H7 (cell line): ENCODE data around the gene S1PR3. TPM values are rescaled to one million over a fixed set of nuclear protein-coding genes. Genes with fewer than 3 reads are reported as not detected.

Source experiments
- DNase-seq: peaks from one replicate; pipeline ENCODE4 v3.0.0; 2012
- H3K27me3 ChIP-seq: 2 replicates; pipeline ENCODE4 v1.6.0; 2011; ENCODE audit warnings: mild to moderate bottlenecking, low read length; ENCODE audit not compliant: control insufficient read depth, insufficient read depth
- H3K36me3 ChIP-seq: replicated peaks from 2 replicates; pipeline ENCODE4 v1.5.1; 2011; ENCODE audit warnings: low read length; ENCODE audit not compliant: control insufficient read depth, insufficient read depth
- H3K4me3 ChIP-seq: 2 replicates; pipeline ENCODE4 v1.5.1; 2011; ENCODE audit warnings: low read depth, mild to moderate bottlenecking, control low read depth, low read length, moderate library complexity; ENCODE audit not compliant: insufficient read depth
- total RNA-seq: library from RNA; depleted of rRNA; stranded (reverse); fragments of >200 nt; shearing (Covaris generic); gene quantifications from 2 replicates; pipeline ENCODE4 v1.2.3, GENCODE V29; 2014

The S1PR3 gene
- total RNA-seq, 1 experiment from 2014 or later = 25.0 TPM

- Histone ChIP-seq H3K4me3 (no peak overlapping the region), H3K36me3 (no peaks in the 10 kb centered on the region), H3K27me3 (no peaks in the 10 kb centered on the region)
- DNase-seq = no peak
Observed at GRCh38 chr9:89021154-89021803, 30.0 kb downstream of the S1PR3 start.

DNA sequence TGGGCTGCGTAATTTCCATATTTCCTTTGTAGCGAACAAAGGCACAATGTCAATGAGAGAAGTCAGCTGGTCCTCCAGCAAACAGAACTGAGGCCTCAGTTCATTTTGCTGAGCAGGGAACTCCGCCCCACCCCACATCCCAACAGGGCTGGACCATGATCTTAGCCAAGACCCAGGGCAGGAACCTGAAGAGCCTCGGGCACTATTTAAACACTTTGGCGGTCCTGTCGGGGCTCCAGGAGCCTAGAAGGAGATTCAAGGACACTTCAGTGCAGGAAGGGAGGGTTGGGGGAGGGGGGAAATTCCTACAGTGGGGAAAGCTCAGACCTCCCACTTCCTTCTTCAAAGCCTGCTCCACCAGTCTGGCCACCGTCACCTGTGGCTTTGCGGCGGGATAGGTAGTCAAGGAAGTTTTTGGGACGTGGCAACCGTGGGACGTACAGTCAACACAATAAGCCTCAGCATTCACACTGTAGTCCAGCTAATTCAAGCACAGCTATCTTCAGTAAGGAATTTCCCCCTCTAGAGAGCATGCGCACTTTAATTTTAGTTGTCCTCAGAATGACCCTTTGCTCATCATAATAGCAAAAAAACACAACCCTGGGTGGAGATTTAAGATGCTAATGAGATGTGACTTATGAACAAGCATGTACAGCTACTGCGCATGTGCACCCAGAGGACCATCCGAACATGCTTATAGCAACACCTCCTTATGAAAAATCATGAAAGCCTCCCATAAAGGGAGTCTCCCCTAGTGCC lies 30.9 kb downstream of the S1PR3 start:
- no peak for DNase-seq
- Histone ChIP-seq H3K4me3 (no peak overlapping the region), H3K27me3 (no peaks in the 10 kb centered on the region), H3K36me3 (no peaks in the 10 kb centered on the region)

- H3K27me3 ChIP-seq = no peaks in the 10 kb centered on the region
- DNase-seq = no peak
- no peaks in the 10 kb centered on the region for H3K36me3 ChIP-seq
- no peak overlapping the region for H3K4me3 ChIP-seq
Observed at GRCh38 chr9:89022902-89023301, 31.6 kb downstream of the S1PR3 start.

- H3K4me3 ChIP-seq = no peak overlapping the region
- DNase-seq = no peak
- no peaks in the 10 kb centered on the region for H3K36me3 ChIP-seq
- H3K27me3 ChIP-seq = no peaks in the 10 kb centered on the region
Observed at GRCh38 chr9:89023740-89024139, 32.5 kb downstream of the S1PR3 start.

GRCh38 chr9:89024727-89025126 lies 33.5 kb downstream of the S1PR3 start:
- no peak overlapping the region for H3K4me3 ChIP-seq
- H3K36me3 ChIP-seq = no peaks in the 10 kb centered on the region
- no peak for DNase-seq
- H3K27me3 ChIP-seq = no peaks in the 10 kb centered on the region

GRCh38 chr9:89025553-89025952 lies 34.3 kb downstream of the S1PR3 start:
- Histone ChIP-seq H3K4me3 (no peak overlapping the region), H3K36me3 (no peaks in the 10 kb centered on the region), H3K27me3 (no peaks in the 10 kb centered on the region)
- no peak for DNase-seq

GRCh38 chr9:89026876-89027275 lies 35.6 kb downstream of the S1PR3 start:
- no peak overlapping the region for H3K4me3 ChIP-seq
- no peaks in the 10 kb centered on the region for H3K27me3 ChIP-seq
- no peak for DNase-seq
- H3K36me3 ChIP-seq = no peaks in the 10 kb centered on the region

GRCh38 chr9:89029788-89030187 lies 38.5 kb downstream of the S1PR3 start:
- no peaks in the 10 kb centered on the region for H3K27me3 ChIP-seq
- no peak overlapping the region for H3K4me3 ChIP-seq
- H3K36me3 ChIP-seq = no peaks in the 10 kb centered on the region
- DNase-seq = no peak

DNA sequence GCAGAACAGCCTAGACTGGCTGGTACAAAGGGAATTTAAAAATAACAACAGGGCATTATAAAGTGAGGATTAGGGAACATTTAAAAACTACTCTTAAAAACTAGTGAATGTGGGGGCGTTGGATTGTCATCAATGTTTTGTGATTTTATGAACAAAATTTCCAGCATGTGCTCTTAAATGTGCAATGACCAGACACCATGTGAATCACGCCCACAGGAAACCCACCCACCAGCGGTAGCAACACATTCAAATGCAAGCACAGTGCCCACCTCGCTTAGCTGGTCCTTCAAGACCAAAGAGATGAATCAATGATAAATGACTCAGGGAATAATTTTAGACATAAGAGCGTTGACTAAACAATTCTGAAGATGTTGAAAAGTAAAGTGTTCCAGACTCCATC lies 40.9 kb downstream of the S1PR3 start:
- H3K36me3 ChIP-seq = no peaks in the 10 kb centered on the region
- no peaks in the 10 kb centered on the region for H3K27me3 ChIP-seq
- no peak for DNase-seq
- H3K4me3 ChIP-seq = no peak overlapping the region

DNA sequence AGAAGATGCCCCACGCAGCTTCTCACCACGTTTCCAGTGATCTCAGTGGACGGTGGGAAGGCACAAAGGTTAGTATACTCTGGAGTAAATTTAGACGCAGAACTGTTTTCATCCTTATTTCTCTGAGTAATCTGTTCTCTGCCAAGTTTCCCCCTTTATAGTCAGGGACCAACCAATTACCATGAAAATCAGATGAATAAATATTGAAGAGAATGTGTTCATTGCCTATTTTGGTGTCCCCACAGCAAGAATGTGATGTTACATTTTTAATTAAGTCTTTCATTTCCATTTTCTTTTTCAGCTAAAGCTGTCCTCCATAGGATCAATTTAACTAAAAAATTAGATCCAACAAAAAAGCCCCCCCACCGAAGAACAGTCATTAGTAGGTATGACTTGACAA lies 41.4 kb downstream of the S1PR3 start:
- no peak for DNase-seq
- Histone ChIP-seq H3K27me3 (no peaks in the 10 kb centered on the region), H3K4me3 (no peak overlapping the region), H3K36me3 (no peaks in the 10 kb centered on the region)

DNA sequence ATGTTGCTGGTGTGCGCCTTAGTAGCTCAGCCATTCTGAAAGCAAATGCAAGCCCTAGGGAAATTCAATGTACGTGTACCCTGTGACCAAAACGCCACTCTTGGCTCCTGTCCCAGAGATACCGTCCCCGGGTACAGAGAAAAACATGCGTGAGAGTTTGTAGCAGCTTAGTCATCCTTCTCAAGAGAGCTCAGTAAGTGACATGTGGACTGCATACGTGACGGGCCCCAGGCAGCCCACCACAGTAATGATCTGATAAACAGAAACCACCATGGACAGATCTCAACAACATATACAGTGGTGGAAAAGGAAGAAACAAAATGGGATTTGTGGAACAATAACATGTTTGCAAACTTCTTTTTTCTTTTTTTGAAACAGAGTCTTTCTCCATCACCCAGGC lies 45.1 kb downstream of the S1PR3 start:
- no peaks in the 10 kb centered on the region for H3K27me3 ChIP-seq
- no peak overlapping the region for H3K4me3 ChIP-seq
- no peak for DNase-seq
- H3K36me3 ChIP-seq = no peaks in the 10 kb centered on the region

GRCh38 chr9:89036891-89037290 lies 45.6 kb downstream of the S1PR3 start:
- no peaks in the 10 kb centered on the region for H3K27me3 ChIP-seq
- H3K4me3 ChIP-seq = no peak overlapping the region
- DNase-seq = no peak
- no peaks in the 10 kb centered on the region for H3K36me3 ChIP-seq

- Histone ChIP-seq H3K27me3 (no peaks in the 10 kb centered on the region), H3K36me3 (no peaks in the 10 kb centered on the region), H3K4me3 (no peak overlapping the region)
- DNase-seq = no peak
Observed at GRCh38 chr9:89037346-89037745, 46.1 kb downstream of the S1PR3 start.

GRCh38 chr9:89037891-89038290 lies 46.6 kb downstream of the S1PR3 start:
- Histone ChIP-seq H3K4me3 (no peak overlapping the region), H3K36me3 (no peaks in the 10 kb centered on the region), H3K27me3 (no peaks in the 10 kb centered on the region)
- DNase-seq = no peak

GRCh38 chr9:89038382-89039103 lies 47.3 kb downstream of the S1PR3 start:
- H3K36me3 ChIP-seq = no peaks in the 10 kb centered on the region
- DNase-seq = no peak
- no peak overlapping the region for H3K4me3 ChIP-seq
- no peaks in the 10 kb centered on the region for H3K27me3 ChIP-seq
